H1 (cell line): ENCODE data around the gene HNRNPDL.

Source experiments
- CEBPB ChIP-seq: IDR thresholded peaks from 2 replicates; pipeline ENCODE4 v1.6.1; 2012; ENCODE audit warnings: low read depth, low read length
- EZH2 ChIP-seq: fragments of 200-600 bp; sonication (generic); IDR thresholded peaks from 2 replicates; pipeline ENCODE4 v1.7.1; 2012; ENCODE audit warnings: low read depth, mild to moderate bottlenecking, moderate library complexity, low read length, inconsistent platforms; ENCODE audit not compliant: severe bottlenecking
- POLR2AphosphoS5 ChIP-seq: IDR thresholded peaks from 2 replicates; pipeline ENCODE4 v1.6.1; 2011; ENCODE audit warnings: low read depth, low read length
- RNF2 ChIP-seq: fragments of 200-900, 300-1000 bp; sonication (generic); IDR thresholded peaks from 2 replicates; pipeline ENCODE4 v1.7.1; 2016; ENCODE audit warnings: borderline replicate concordance, low read depth, mild to moderate bottlenecking, antibody characterized with exemption, low read length; ENCODE audit not compliant: poor library complexity, severe bottlenecking; ENCODE audit errors: missing control alignments
- TF ChIP-seq, protein P1 (sequence below): IDR thresholded peaks from 2 replicates; pipeline ENCODE4 v1.6.1; 2012; ENCODE audit warnings: inconsistent platforms

DNA sequence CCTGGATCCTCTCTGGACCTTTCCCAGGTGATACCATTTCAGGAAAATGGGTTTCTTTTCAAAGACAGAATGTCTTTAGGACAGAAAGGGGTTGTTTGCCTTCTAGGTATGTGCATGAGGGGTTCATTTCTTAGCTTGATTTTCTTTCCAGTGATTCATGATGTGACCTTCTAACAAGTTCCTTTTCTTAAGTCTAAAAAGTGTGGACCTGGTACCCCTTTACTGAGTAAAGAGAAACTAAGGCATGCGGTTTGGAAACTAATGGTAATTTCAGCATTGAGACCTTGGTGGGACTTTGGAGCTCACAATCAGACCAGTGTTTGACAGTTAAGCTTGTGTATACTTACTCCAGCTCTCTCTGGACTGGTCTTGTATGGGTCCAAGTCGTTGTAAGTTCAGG lies 8.8 kb upstream of the HNRNPDL start:
- no peak for TF ChIP-seq RNF2
- TF ChIP-seq CEBPB, result no peak
- TF ChIP-seq, protein P1, sequence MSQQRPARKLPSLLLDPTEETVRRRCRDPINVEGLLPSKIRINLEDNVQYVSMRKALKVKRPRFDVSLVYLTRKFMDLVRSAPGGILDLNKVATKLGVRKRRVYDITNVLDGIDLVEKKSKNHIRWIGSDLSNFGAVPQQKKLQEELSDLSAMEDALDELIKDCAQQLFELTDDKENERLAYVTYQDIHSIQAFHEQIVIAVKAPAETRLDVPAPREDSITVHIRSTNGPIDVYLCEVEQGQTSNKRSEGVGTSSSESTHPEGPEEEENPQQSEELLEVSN, result no peak
- TF ChIP-seq EZH2, result no peak
- TF ChIP-seq POLR2AphosphoS5, result no peak
